GM23338 (cell line): ENCODE measurements around the gene PIGR. TPM values are rescaled to one million over a fixed set of nuclear protein-coding genes. Genes with fewer than 3 reads are reported as not detected.

Experiments used
- ATAC-seq: fragments of 200-7000 bp; cut with Tn5 transposase; 3 replicates; pipeline ENCODE4 v1.9.1; 2020
- DNase-seq: peaks from one replicate; pipeline ENCODE4 v3.0.0-alpha.2; 2015; ENCODE audit warnings: low spot score
- H2AFZ ChIP-seq: fragments of 200-600 bp; sonication (generic); 2 replicates; pipeline ENCODE4 v1.8.0; 2016; ENCODE audit warnings: antibody characterized with exemption, mild to moderate bottlenecking, moderate library complexity
- H3F3A ChIP-seq: fragments of 200-600 bp; sonication (generic); replicated peaks from 2 replicates; pipeline ENCODE4 v1.8.0; 2017; ENCODE audit warnings: antibody characterized with exemption, mixed run types, low read depth
- H3K27ac ChIP-seq: fragments of 200-600 bp; sonication (generic); 2 replicates; pipeline ENCODE4 v1.6.1; 2016; ENCODE audit warnings: low read depth
- H3K27me3 ChIP-seq: fragments of 200-600 bp; sonication (generic); 2 replicates; pipeline ENCODE4 v1.8.0; 2016; ENCODE audit warnings: mild to moderate bottlenecking, mixed run types, moderate library complexity; ENCODE audit not compliant: insufficient read depth
- H3K36me3 ChIP-seq: fragments of 200-600 bp; sonication (generic); 2 replicates; pipeline ENCODE4 v1.8.0; 2016; ENCODE audit warnings: mild to moderate bottlenecking; ENCODE audit not compliant: insufficient read depth
- H3K4me1 ChIP-seq: fragments of 200-600 bp; sonication (generic); 2 replicates; pipeline ENCODE4 v1.8.0; 2016; ENCODE audit warnings: mild to moderate bottlenecking, moderate library complexity; ENCODE audit not compliant: insufficient read depth
- H3K4me2 ChIP-seq: fragments of 200-600 bp; sonication (generic); 2 replicates; pipeline ENCODE4 v1.7.1; 2017; ENCODE audit warnings: mixed run types
- H3K4me3 ChIP-seq: fragments of 200-600 bp; sonication (generic); 2 replicates; pipeline ENCODE4 v1.6.1; 2016; ENCODE audit warnings: mixed run types
- H3K79me2 ChIP-seq: fragments of 200-600 bp; sonication (generic); replicated peaks from 2 replicates; pipeline ENCODE4 v1.8.0; 2017; ENCODE audit warnings: mild to moderate bottlenecking; ENCODE audit not compliant: insufficient read depth
- H3K9me2 ChIP-seq: fragments of 200-600 bp; sonication (generic); 2 replicates; pipeline ENCODE4 v1.8.0; 2017; ENCODE audit not compliant: insufficient read depth
- H4K20me1 ChIP-seq: fragments of 200-600 bp; sonication (generic); replicated peaks from 2 replicates; pipeline ENCODE4 v1.8.0; 2017; ENCODE audit warnings: mild to moderate bottlenecking; ENCODE audit not compliant: insufficient read depth
- H3K27ac Mint-ChIP-seq: 2 replicates; pipeline ENCODE4 v1.8.0; 2020; ENCODE audit warnings: inconsistent platforms, mild to moderate bottlenecking, moderate library complexity, mixed read lengths
- H3K27me3 Mint-ChIP-seq: 3 replicates; pipeline ENCODE4 v1.8.0; 2022; ENCODE audit warnings: low read depth, mild to moderate bottlenecking, moderate library complexity, mixed read lengths, inconsistent platforms; ENCODE audit not compliant: insufficient read depth, poor library complexity
- H3K36me3 Mint-ChIP-seq: 3 replicates; pipeline ENCODE4 v1.8.0; 2021; ENCODE audit warnings: low read depth, mild to moderate bottlenecking, inconsistent platforms, moderate library complexity, mixed read lengths
- H3K4me1 Mint-ChIP-seq: 3 replicates; pipeline ENCODE4 v1.8.0; 2020; ENCODE audit warnings: mild to moderate bottlenecking, inconsistent platforms, mixed read lengths
- H3K4me3 Mint-ChIP-seq: 3 replicates; pipeline ENCODE4 v1.8.0; 2021; ENCODE audit warnings: moderate library complexity, mild to moderate bottlenecking, inconsistent platforms, mixed read lengths
- H3K9me3 Mint-ChIP-seq: 3 replicates; pipeline ENCODE4 v1.8.0; 2020; ENCODE audit warnings: moderate library complexity, mild to moderate bottlenecking, inconsistent platforms, mixed read lengths
- CREB1 ChIP-seq: fragments of 250-450 bp; sonication (Bioruptor Pico); IDR thresholded peaks from 2 replicates; pipeline ENCODE4 v1.5.0; 2020; ENCODE audit warnings: low read depth, mild to moderate bottlenecking, moderate library complexity
- EZH2 ChIP-seq: fragments of 200-600 bp; sonication (generic); IDR thresholded peaks from one replicate; pipeline ENCODE4 v1.8.0; 2017; ENCODE audit warnings: antibody characterized with exemption, mild to moderate bottlenecking, low read depth; ENCODE audit not compliant: unreplicated experiment
- EZH2phosphoT487 ChIP-seq: fragments of 200-600 bp; sonication (generic); IDR thresholded peaks from one replicate; pipeline ENCODE4 v1.8.1; 2018; ENCODE audit warnings: antibody characterized with exemption; ENCODE audit not compliant: unreplicated experiment
- JUNB ChIP-seq: IDR thresholded peaks from one replicate; pipeline ENCODE4 v1.6.1; 2016; ENCODE audit warnings: antibody characterized with exemption; ENCODE audit not compliant: unreplicated experiment
- NANOG ChIP-seq: IDR thresholded peaks from 2 replicates; pipeline ENCODE4 v1.6.1; 2016; ENCODE audit warnings: antibody characterized with exemption, borderline replicate concordance
- POLR2AphosphoS5 ChIP-seq: IDR thresholded peaks from 2 replicates; pipeline ENCODE4 v1.6.1; 2016; ENCODE audit warnings: antibody characterized with exemption, low read depth
- STAT1 ChIP-seq: IDR thresholded peaks from one replicate; pipeline ENCODE4 v1.6.1; 2016; ENCODE audit warnings: antibody characterized with exemption; ENCODE audit not compliant: unreplicated experiment
- ZNF114 ChIP-seq: fragments of 250-450 bp; sonication (Bioruptor Pico); IDR thresholded peaks from 2 replicates; pipeline ENCODE4 v1.5.0; 2020; ENCODE audit warnings: mild to moderate bottlenecking, moderate library complexity
- ZNF331 ChIP-seq: fragments of 250-450 bp; sonication (Bioruptor Pico); IDR thresholded peaks from 2 replicates; pipeline ENCODE4 v1.5.0; 2020; ENCODE audit warnings: low read depth, mild to moderate bottlenecking, moderate library complexity
- polyA plus RNA-seq: library from polyadenylated mRNA; unstranded; fragments of >200 nt; fragmentation: Nextera tagmentation; extraction: Ambion mirVana; gene quantifications from 2 replicates; pipeline ENCODE4 v1.2.1, GENCODE V29; 2016
- total RNA-seq: library from RNA; depleted of rRNA; stranded (reverse); fragments of >200 nt; shearing (Covaris generic); gene quantifications from 2 replicates; pipeline ENCODE4 v1.2.3, GENCODE V29; 2014
- TF ChIP-seq, protein P1 (sequence below): IDR thresholded peaks from one replicate; pipeline ENCODE4 v1.6.1; 2018; ENCODE audit warnings: antibody characterized with exemption; ENCODE audit not compliant: unreplicated experiment
- TF ChIP-seq, protein P2 (sequence below): IDR thresholded peaks from 2 replicates; pipeline ENCODE4 v1.6.1; 2016; ENCODE audit warnings: antibody characterized with exemption
- TF ChIP-seq, protein P3 (sequence below): fragments of 250-450 bp; sonication (Bioruptor Pico); IDR thresholded peaks from 2 replicates; pipeline ENCODE4 v1.5.0; 2020; ENCODE audit warnings: mild to moderate bottlenecking, moderate library complexity

PIGR gene
- total and polyA plus RNA-seq, 2 experiments from 2014 or later, result not detected

DNA sequence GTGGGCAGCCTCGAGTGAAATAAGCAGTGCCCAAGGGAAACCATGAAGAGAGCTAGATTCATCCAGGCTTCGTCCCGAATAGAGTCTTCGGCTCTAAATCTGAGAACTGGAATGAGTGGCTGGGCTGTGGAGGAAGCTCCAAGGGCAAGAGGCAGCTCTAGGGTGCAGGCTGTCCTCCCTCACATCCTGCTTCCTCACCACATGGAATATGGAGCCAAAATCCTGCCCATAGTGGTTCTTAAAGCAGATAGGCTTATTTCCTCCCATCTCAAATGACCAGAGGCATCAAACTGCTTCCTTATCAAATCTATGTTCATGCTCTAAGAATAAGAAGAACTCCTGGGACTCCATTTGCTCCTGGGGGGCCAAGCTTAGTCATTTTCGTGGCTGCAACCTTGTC lies 46.5 kb downstream of the PIGR start:
- no peaks in the 10 kb centered on the region for H3K79me2 ChIP-seq
- no peaks in the 10 kb centered on the region for H3K4me1 ChIP-seq
- no peaks in the 10 kb centered on the region for H3K27me3 ChIP-seq
- Mint-ChIP-seq H3K36me3 (no peaks in the 10 kb centered on the region), H3K27ac (no peak overlapping the region), H3K4me3 (no peak overlapping the region), H3K9me3 (no peaks in the 10 kb centered on the region), H3K4me1 (peaks cover 2% of the 10 kb centered on the region; the same call in 2 of the 3 replicates), H3K27me3 (peaks cover 6% of the 10 kb centered on the region)
- no peak overlapping the region for H2AFZ ChIP-seq
- 0 out of 2 replicates have a peak, but pooled peaks cover 6% of the 10 kb centered on the region for H3K9me2 ChIP-seq
- no peak overlapping the region for H3K27ac ChIP-seq
- H3K36me3 ChIP-seq, result no peaks in the 10 kb centered on the region
- no peaks in the 10 kb centered on the region for H4K20me1 ChIP-seq
- TF ChIP-seq EZH2phosphoT487, result no peak
- TF ChIP-seq, protein P1, sequence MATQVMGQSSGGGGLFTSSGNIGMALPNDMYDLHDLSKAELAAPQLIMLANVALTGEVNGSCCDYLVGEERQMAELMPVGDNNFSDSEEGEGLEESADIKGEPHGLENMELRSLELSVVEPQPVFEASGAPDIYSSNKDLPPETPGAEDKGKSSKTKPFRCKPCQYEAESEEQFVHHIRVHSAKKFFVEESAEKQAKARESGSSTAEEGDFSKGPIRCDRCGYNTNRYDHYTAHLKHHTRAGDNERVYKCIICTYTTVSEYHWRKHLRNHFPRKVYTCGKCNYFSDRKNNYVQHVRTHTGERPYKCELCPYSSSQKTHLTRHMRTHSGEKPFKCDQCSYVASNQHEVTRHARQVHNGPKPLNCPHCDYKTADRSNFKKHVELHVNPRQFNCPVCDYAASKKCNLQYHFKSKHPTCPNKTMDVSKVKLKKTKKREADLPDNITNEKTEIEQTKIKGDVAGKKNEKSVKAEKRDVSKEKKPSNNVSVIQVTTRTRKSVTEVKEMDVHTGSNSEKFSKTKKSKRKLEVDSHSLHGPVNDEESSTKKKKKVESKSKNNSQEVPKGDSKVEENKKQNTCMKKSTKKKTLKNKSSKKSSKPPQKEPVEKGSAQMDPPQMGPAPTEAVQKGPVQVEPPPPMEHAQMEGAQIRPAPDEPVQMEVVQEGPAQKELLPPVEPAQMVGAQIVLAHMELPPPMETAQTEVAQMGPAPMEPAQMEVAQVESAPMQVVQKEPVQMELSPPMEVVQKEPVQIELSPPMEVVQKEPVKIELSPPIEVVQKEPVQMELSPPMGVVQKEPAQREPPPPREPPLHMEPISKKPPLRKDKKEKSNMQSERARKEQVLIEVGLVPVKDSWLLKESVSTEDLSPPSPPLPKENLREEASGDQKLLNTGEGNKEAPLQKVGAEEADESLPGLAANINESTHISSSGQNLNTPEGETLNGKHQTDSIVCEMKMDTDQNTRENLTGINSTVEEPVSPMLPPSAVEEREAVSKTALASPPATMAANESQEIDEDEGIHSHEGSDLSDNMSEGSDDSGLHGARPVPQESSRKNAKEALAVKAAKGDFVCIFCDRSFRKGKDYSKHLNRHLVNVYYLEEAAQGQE, result no peak
- TF ChIP-seq NANOG, result no peak
- TF ChIP-seq, protein P2, sequence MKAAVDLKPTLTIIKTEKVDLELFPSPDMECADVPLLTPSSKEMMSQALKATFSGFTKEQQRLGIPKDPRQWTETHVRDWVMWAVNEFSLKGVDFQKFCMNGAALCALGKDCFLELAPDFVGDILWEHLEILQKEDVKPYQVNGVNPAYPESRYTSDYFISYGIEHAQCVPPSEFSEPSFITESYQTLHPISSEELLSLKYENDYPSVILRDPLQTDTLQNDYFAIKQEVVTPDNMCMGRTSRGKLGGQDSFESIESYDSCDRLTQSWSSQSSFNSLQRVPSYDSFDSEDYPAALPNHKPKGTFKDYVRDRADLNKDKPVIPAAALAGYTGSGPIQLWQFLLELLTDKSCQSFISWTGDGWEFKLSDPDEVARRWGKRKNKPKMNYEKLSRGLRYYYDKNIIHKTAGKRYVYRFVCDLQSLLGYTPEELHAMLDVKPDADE, result no peak
- TF ChIP-seq CREB1 (CRISPR knock-in tag), result no peak
- no peaks in the 10 kb centered on the region for H3F3A ChIP-seq
- DNase-seq (no peak), ATAC-seq (no peak)
- H3K4me3 ChIP-seq, result no peak overlapping the region
- no peak overlapping the region for H3K4me2 ChIP-seq

DNA sequence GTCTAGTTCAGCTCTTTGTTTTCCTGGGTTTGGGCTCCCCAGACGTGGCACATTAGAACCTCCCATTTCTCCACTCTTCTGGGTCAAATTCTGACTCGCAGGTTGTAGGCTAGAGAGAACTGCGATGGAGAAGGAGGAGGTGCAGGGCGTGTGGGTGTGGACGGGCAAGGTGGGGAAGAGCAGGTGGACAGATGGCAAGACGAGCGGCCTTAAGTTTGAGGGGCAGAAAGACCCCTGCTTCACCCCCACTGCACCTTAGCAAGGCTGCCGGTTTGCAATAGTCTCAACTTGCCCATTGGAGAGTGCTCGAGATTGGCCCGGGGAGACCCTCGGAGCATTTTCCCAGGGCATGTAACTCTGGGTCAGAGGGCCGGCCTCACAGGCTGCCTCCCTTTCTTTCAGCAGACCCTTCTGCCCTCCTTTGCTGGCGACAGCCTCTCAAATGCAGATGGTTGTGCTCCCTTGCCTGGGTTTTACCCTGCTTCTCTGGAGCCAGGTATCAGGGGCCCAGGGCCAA lies 47.3 kb downstream of the PIGR start:
- H3K4me2 ChIP-seq, result no peak overlapping the region
- no peaks in the 10 kb centered on the region for H3F3A ChIP-seq
- no peak overlapping the region for H3K27ac ChIP-seq
- no peaks in the 10 kb centered on the region for H3K79me2 ChIP-seq
- DNase-seq (no peak), ATAC-seq (no peak)
- no peaks in the 10 kb centered on the region for H3K36me3 ChIP-seq
- Mint-ChIP-seq H3K36me3 (no peaks in the 10 kb centered on the region), H3K4me1 (peaks cover 2% of the 10 kb centered on the region; the same call in 2 of the 3 replicates), H3K9me3 (no peaks in the 10 kb centered on the region), H3K27me3 (peaks cover 5% of the 10 kb centered on the region), H3K4me3 (no peak overlapping the region), H3K27ac (no peak overlapping the region)
- H3K27me3 ChIP-seq, result no peaks in the 10 kb centered on the region
- H2AFZ ChIP-seq, result no peak overlapping the region
- H3K4me1 ChIP-seq, result no peaks in the 10 kb centered on the region
- H4K20me1 ChIP-seq, result no peaks in the 10 kb centered on the region
- 0 out of 2 replicates have a peak, but pooled peaks cover 6% of the 10 kb centered on the region for H3K9me2 ChIP-seq
- no peak overlapping the region for H3K4me3 ChIP-seq
- TF ChIP-seq CREB1 (CRISPR knock-in tag) (no peak), STAT1 (no peak), ZNF331 (CRISPR knock-in tag) (no peak), NANOG (no peak), POLR2AphosphoS5 (no peak), JUNB (no peak), EZH2phosphoT487 (no peak), EZH2 (no peak), ZNF114 (CRISPR knock-in tag) (no peak)
- TF ChIP-seq, protein P3, sequence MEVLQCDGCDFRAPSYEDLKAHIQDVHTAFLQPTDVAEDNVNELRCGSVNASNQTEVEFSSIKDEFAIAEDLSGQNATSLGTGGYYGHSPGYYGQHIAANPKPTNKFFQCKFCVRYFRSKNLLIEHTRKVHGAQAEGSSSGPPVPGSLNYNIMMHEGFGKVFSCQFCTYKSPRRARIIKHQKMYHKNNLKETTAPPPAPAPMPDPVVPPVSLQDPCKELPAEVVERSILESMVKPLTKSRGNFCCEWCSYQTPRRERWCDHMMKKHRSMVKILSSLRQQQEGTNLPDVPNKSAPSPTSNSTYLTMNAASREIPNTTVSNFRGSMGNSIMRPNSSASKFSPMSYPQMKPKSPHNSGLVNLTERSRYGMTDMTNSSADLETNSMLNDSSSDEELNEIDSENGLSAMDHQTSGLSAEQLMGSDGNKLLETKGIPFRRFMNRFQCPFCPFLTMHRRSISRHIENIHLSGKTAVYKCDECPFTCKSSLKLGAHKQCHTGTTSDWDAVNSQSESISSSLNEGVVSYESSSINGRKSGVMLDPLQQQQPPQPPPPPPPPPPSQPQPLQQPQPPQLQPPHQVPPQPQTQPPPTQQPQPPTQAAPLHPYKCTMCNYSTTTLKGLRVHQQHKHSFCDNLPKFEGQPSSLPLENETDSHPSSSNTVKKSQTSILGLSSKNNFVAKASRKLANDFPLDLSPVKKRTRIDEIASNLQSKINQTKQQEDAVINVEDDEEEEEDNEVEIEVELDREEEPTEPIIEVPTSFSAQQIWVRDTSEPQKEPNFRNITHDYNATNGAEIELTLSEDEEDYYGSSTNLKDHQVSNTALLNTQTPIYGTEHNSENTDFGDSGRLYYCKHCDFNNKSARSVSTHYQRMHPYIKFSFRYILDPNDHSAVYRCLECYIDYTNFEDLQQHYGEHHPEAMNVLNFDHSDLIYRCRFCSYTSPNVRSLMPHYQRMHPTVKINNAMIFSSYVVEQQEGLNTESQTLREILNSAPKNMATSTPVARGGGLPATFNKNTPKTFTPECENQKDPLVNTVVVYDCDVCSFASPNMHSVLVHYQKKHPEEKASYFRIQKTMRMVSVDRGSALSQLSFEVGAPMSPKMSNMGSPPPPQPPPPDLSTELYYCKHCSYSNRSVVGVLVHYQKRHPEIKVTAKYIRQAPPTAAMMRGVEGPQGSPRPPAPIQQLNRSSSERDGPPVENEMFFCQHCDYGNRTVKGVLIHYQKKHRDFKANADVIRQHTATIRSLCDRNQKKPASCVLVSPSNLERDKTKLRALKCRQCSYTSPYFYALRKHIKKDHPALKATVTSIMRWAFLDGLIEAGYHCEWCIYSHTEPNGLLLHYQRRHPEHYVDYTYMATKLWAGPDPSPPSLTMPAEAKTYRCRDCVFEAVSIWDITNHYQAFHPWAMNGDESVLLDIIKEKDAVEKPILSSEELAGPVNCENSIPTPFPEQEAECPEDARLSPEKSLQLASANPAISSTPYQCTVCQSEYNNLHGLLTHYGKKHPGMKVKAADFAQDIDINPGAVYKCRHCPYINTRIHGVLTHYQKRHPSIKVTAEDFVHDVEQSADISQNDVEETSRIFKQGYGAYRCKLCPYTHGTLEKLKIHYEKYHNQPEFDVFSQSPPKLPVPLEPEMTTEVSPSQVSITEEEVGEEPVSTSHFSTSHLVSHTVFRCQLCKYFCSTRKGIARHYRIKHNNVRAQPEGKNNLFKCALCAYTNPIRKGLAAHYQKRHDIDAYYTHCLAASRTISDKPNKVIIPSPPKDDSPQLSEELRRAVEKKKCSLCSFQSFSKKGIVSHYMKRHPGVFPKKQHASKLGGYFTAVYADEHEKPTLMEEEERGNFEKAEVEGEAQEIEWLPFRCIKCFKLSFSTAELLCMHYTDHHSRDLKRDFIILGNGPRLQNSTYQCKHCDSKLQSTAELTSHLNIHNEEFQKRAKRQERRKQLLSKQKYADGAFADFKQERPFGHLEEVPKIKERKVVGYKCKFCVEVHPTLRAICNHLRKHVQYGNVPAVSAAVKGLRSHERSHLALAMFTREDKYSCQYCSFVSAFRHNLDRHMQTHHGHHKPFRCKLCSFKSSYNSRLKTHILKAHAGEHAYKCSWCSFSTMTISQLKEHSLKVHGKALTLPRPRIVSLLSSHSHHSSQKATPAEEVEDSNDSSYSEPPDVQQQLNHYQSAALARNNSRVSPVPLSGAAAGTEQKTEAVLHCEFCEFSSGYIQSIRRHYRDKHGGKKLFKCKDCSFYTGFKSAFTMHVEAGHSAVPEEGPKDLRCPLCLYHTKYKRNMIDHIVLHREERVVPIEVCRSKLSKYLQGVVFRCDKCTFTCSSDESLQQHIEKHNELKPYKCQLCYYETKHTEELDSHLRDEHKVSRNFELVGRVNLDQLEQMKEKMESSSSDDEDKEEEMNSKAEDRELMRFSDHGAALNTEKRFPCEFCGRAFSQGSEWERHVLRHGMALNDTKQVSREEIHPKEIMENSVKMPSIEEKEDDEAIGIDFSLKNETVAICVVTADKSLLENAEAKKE, result no peak
